OCI-LY1 (cell line): Measurements from ENCODE around the gene LIFR.

ENCODE experiments used
- H2AFZ ChIP-seq: fragments of 200-600 bp; sonication (generic), shearing (Covaris generic); 2 replicates; pipeline ENCODE4 v1.6.0; 2014; ENCODE audit warnings: antibody characterized with exemption, mild to moderate bottlenecking, low read length
- H3F3A ChIP-seq: fragments of 200-600 bp; sonication (generic), shearing (Covaris generic); 2 replicates; pipeline ENCODE4 v1.6.0; 2014; ENCODE audit warnings: mild to moderate bottlenecking, antibody characterized with exemption, low read length, moderate library complexity; ENCODE audit not compliant: insufficient read depth
- H3K27ac ChIP-seq: fragments of 200-600 bp; sonication (generic); 2 replicates; pipeline ENCODE4 v1.5.1; 2014; ENCODE audit warnings: low read length, mixed run types, mild to moderate bottlenecking, low read depth; ENCODE audit not compliant: poor library complexity, severe bottlenecking
- H3K27me3 ChIP-seq: fragments of 200-600 bp; sonication (generic); 2 replicates; pipeline ENCODE4 v1.6.0; 2014; ENCODE audit warnings: antibody characterized with exemption, mild to moderate bottlenecking, low read length, moderate library complexity; ENCODE audit not compliant: insufficient read depth
- H3K36me3 ChIP-seq: fragments of 200-600 bp; sonication (generic); 2 replicates; pipeline ENCODE4 v1.6.1; 2014; ENCODE audit warnings: mild to moderate bottlenecking, antibody characterized with exemption, low read length, moderate library complexity, mixed read lengths; ENCODE audit not compliant: insufficient read depth
- H3K4me1 ChIP-seq: fragments of 200-600 bp; sonication (generic); 2 replicates; pipeline ENCODE4 v1.5.1; 2014; ENCODE audit warnings: mild to moderate bottlenecking, low read length, moderate library complexity; ENCODE audit not compliant: insufficient read depth, severe bottlenecking
- H3K4me2 ChIP-seq: fragments of 200-600 bp; sonication (generic), shearing (Covaris generic); 2 replicates; pipeline ENCODE4 v1.6.1; 2014; ENCODE audit warnings: low read length
- H3K4me3 ChIP-seq: fragments of 200-600 bp; sonication (generic); 2 replicates; pipeline ENCODE4 v1.5.1; 2014; ENCODE audit warnings: low read length, low read depth, mild to moderate bottlenecking, mixed read lengths; ENCODE audit not compliant: poor library complexity, severe bottlenecking
- H3K79me2 ChIP-seq: fragments of 200-600 bp; shearing (Covaris generic); 2 replicates; pipeline ENCODE4 v1.6.1; 2016; ENCODE audit warnings: mixed run types, low read length, mixed read lengths; ENCODE audit not compliant: insufficient read depth
- H3K9ac ChIP-seq: fragments of 200-600 bp; sonication (generic), shearing (Covaris generic); 2 replicates; pipeline ENCODE4 v1.6.1; 2014; ENCODE audit warnings: mild to moderate bottlenecking, low read length, mixed read lengths
- H3K9me2 ChIP-seq: fragments of 200-600 bp; sonication (generic), shearing (Covaris generic); 2 replicates; pipeline ENCODE4 v1.6.1; 2014; ENCODE audit warnings: low read depth, mild to moderate bottlenecking, low read length, mixed read lengths
- H3K9me3 ChIP-seq: fragments of 200-600 bp; shearing (Covaris generic); 2 replicates; pipeline ENCODE4 v1.6.1; 2014; ENCODE audit warnings: low read length, mixed read lengths
- H4K20me1 ChIP-seq: fragments of 200-600 bp; sonication (generic), shearing (Covaris generic); 2 replicates; pipeline ENCODE4 v1.6.0; 2016; ENCODE audit warnings: mild to moderate bottlenecking, low read length; ENCODE audit not compliant: insufficient read depth
- CTCF ChIP-seq: fragments of 200-600 bp; sonication (generic), shearing (Covaris generic); IDR thresholded peaks from 2 replicates; pipeline ENCODE4 v1.5.1; 2017; ENCODE audit warnings: mild to moderate bottlenecking, antibody characterized with exemption, low read length, moderate library complexity, mixed read lengths
- EZH2 ChIP-seq: fragments of 200-600 bp; sonication (generic), shearing (Covaris generic); IDR thresholded peaks from 2 replicates; pipeline ENCODE4 v1.8.0; 2017; ENCODE audit warnings: borderline replicate concordance, mixed run types, mild to moderate bottlenecking, antibody characterized with exemption, low read length, moderate library complexity, mixed read lengths

The LIFR gene

DNA sequence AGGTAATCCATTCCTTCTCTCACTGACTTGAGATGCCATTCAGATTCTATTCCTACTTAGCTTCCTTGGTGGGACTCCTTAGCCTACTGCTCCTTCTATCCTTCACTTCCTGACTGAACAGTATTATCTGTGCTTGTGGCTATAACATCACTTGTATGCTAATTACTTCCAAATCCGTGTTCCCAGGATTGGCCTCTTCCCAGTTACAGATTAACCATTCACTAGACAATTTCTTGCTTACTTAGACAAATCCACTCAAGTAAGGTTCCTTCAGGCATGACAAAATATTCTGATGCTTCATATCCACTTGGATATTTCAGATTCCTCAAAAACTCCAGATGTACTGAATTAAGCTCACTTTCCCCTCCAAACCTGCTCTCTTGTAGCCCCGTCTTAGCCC, 18.3 kb downstream of the LIFR start:
- H3K79me2 ChIP-seq = no peaks in the 10 kb centered on the region
- H3K4me3 ChIP-seq = no peak overlapping the region
- H3K27me3 ChIP-seq = no peaks in the 10 kb centered on the region
- H3K9me3 ChIP-seq = no peaks in the 10 kb centered on the region
- H3K27ac ChIP-seq = no peak overlapping the region
- H3K4me1 ChIP-seq = no peaks in the 10 kb centered on the region
- H2AFZ ChIP-seq = no peak overlapping the region
- H3F3A ChIP-seq = no peaks in the 10 kb centered on the region
- no peak for TF ChIP-seq CTCF
- no peak for TF ChIP-seq EZH2
- H3K4me2 ChIP-seq = no peak overlapping the region
- H3K9ac ChIP-seq = no peak overlapping the region
- no peaks in the 10 kb centered on the region for H3K9me2 ChIP-seq
- no peaks in the 10 kb centered on the region for H3K36me3 ChIP-seq
- H4K20me1 ChIP-seq = no peaks in the 10 kb centered on the region

DNA sequence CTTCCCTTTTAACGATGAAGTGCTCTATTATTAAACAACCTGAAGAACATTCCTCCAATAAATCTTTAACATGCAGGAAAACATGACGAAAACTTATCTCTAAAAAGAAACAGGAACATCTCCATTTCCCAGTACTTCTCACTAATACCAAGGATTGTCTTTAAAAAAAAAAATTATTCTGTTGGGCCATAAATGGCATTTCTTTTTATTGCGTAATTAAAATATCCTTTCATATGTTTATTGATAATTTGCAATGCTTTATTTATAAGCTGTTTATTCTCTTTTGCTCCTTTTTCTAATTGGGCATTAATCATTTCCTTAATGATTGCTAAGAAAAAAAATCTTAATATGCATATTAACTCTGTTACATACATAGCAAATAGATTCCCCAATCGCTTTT, 18.9 kb downstream of the LIFR start:
- no peaks in the 10 kb centered on the region for H3F3A ChIP-seq
- H3K36me3 ChIP-seq = no peaks in the 10 kb centered on the region
- no peaks in the 10 kb centered on the region for H3K9me2 ChIP-seq
- H3K27me3 ChIP-seq = no peaks in the 10 kb centered on the region
- no peak overlapping the region for H3K4me2 ChIP-seq
- H3K79me2 ChIP-seq = no peaks in the 10 kb centered on the region
- no peak overlapping the region for H3K27ac ChIP-seq
- no peak overlapping the region for H3K9ac ChIP-seq
- H3K4me1 ChIP-seq = no peaks in the 10 kb centered on the region
- no peak overlapping the region for H2AFZ ChIP-seq
- H3K4me3 ChIP-seq = no peak overlapping the region
- TF ChIP-seq EZH2 (no peak), CTCF (no peak)
- no peaks in the 10 kb centered on the region for H3K9me3 ChIP-seq
- no peaks in the 10 kb centered on the region for H4K20me1 ChIP-seq

- Histone ChIP-seq H3K4me2 (no peak overlapping the region), H3K27me3 (no peaks in the 10 kb centered on the region), H3K27ac (no peak overlapping the region), H3K9ac (no peak overlapping the region), H3K36me3 (no peaks in the 10 kb centered on the region), H3F3A (no peaks in the 10 kb centered on the region), H3K4me1 (no peaks in the 10 kb centered on the region), H3K4me3 (no peak overlapping the region), H3K79me2 (no peaks in the 10 kb centered on the region), H3K9me2 (no peaks in the 10 kb centered on the region), H3K9me3 (no peaks in the 10 kb centered on the region), H4K20me1 (no peaks in the 10 kb centered on the region), H2AFZ (no peak overlapping the region)
- no peak for TF ChIP-seq CTCF
- no peak for TF ChIP-seq EZH2
Measured at GRCh38 chr5:38536968-38537367, 19.5 kb downstream of the LIFR start.
